NCI-H187 treated with DMSO at 0.1 percent for 48 hours (cell line): ENCODE measurements around the gene OTOA.
"Not testable (repeated sequence)": the region's sequence is repeated elsewhere in the genome, so short reads cannot be mapped to it uniquely, and the experiment has no call there.

Experiments
- DNase-seq: peaks from one replicate; lab custom pipeline; 2025; lab: John Stamatoyannopoulos, UW

Gene OTOA

DNA sequence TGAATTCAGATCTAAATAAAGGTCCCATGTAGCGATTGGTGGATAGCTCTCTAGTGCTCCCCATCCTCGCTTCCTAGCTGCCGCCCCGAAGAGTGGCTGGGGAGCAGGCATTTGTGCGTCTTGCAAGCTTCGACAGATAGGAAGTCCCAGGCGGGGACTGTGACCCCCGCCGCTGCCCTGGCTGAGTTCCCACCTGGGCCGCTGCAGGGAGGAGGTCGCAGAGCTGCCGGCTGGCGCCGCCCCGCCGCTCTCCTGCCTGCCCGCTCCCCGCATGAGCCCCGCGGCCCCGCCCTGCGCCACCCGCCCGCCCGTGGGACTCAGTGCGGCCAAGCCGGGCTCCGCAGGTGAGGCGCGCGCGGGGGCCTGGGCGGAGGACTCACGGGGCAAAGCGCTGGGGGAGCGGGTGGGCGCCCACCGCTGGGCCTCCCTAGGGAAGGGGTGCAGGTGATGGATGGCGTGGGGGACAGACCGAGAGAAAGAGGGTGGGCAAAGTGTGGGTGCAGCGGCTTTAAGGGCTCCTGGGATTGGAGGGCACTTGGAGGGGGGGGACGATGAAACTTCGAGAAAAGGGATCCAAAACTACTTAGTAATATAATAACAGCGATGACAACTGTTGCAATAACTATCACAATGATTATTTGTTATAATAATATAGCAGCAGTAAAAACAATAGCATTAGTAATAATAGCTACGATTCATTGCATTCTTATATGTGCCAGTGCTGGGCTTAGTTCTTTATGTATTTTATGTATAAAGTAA, at the start of gene OTOA:
TSS of gene OTOA (plus strand) at position 80 of the 759 bp plus-strand sequence. CDS start 14,547 bp downstream, outside the sequence.
- DNase-seq = no peak

DNA sequence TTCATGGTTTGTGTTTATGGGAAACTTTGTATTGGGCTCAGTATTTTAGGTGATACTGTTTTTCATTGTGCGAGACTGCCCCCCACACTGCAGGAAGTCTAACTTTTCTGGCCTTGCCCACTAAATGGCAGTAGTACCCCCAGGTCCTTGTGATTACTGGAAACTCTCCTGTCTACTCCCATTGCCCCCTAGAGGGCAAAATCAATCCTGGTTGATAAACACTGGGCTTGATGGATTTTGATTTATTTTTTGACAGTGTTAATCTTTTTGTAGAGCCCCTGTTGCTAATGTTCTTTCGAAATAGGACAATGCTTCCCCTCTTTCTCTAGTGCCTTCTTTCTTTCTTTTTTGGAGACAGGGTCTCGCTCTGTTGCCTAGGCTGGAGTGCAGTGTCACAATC, 48.9 kb upstream of the OTOA start:
- no peak for DNase-seq

GRCh38 chr16:21617607-21618006, 46.2 kb upstream of the OTOA start:
- DNase-seq = no peak

DNA sequence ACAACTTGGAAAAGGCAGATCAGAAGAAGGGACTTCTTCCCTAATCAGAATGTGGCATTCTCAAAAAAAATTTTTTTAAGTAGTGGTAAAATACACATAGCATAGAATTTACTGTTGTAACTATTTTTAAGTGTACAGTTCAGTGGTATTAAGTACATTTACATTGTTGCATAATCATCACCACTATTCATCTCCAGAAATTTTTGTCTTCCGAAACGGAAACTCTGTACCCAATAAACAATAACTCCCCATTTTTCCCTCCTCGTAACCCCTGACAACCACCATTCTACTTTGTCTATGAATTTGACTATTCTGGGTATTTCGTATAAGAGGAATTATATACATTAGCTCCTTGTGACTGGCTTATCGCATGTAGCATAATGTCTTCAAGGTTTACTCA, 45.5 kb upstream of the OTOA start:
- DNase-seq = no peak

DNA sequence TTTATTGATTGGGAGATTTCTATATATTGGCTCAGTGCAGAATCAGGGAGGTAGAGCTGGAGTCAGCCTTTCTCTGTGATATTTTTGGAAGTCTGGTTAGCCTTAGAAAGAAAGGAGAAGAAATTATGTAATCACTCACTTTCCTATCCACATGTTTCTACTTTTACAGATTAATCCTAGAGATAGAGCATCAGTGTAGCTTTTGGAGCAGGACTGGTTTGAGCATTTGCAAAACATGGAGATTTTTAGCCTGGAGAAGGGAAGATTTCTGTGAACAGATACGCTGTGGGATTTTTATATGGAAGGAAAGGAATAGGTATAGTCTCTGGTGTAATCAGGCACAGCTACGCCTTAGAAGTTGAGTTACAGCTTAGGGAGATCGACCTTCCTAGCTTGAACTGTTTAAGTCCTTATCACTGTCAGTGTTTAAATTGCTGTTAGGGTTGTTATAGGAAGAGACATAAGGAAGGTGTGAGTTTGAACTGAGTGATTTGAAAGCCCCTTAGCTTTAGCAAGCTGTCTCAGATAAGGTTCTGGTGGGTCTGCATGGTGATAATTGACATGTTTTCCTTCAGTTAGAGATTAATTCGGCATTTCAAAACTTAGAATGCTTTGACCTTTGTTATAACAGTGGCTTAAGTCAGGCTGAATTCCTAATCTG, 43.9 kb upstream of the OTOA start:
- no peak for DNase-seq

DNA sequence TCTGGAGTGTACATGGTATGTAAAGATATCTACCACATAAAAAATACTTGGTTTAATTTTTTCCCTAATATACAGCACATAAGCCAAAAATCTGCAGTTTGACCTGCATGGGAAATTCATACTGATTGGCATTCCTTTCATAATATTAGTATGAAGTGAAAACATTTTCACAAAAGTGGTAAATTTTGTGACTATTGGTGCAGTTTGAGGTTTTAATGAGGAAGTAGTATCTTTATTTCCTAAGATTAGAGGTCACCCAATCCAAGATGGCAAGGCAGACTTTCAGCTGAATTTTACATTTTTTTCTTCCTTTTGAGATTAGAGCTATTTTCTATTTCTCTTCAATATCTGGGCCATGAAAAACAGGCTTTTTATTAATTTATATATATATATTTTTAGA, 43.2 kb upstream of the OTOA start:
- no peak for DNase-seq

GRCh38 chr16:21622545-21622944, 41.2 kb upstream of the OTOA start:
- no peak for DNase-seq

DNA sequence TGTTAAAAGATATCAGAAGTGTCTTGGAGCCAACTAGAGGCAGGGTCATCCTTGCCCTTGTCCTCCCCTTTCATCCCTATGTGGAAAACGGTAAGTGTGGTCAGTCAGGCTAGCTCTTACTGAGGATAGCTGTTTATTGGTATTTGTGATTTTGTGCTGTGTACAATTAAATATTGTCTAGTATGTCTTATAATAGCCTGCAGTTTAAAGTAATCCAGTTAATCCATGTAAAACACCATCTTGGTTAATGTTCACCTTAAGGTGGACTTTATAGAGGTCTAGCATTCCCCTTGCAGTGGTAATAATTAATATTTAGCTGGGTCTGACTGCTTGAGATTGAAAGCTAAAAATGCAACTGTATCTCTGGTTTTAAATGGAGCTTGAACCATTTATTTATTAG, 38.7 kb upstream of the OTOA start:
- no peak for DNase-seq

DNA sequence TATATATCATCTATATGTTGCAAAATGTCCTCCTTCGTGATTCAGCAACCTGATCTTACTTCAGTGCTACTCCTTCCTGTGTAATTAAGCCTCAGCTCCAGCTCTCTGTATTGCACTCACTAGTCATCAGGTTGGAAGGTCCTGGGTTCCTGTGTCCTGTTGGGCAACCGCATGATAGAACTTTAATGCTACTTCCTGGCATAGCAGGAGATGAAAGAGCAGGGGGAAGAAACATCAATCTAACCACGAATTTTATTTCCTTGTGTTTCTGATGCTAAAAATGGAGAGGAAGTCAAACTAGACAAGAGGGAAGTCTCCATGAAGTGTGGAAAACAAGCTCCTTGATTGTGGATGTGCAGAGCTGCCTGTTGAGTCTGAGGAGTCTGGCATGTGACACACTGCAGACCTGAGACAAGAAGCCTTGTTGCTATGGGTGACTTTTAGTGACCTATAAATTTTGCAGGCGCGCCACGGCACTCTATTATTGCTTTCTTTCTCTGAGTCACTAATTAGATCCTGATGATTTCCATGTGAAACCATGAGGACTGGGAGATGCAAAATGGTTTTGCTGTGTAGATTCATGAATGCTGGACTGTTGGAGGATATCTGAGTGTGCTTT, 37.0 kb upstream of the OTOA start:
- DNase-seq = no peak

DNA sequence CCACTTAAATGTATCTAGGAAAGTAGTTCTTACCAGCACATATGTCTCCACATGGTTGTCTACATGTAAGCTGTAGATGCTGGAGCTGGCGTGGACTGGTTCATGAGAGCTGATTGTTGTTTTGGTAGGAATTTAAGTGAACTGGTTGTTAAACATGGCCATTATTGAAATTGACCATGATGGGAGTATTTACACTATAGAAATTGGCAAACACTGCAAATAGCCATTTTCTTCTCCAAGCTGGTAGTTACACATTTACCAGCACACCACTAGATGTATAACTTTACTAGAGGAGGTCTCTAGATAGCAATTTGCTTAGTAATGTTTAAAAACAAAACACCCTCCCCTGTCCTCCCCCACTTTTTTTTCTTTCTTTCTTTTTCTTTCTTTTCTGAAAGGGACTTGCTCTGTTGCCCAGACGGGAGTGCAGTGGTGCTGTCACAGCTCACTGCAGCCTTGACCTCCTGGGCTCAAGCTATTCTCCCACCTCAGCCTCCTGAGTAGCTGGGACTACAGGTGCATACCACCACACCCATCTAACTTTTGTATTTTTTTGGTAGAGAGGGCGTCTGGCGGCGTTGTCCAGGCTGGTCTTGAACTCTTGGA, 35.5 kb upstream of the OTOA start:
- no peak for DNase-seq

GRCh38 chr16:21628772-21629171, 35.0 kb upstream of the OTOA start:
- DNase-seq = no peak

DNA sequence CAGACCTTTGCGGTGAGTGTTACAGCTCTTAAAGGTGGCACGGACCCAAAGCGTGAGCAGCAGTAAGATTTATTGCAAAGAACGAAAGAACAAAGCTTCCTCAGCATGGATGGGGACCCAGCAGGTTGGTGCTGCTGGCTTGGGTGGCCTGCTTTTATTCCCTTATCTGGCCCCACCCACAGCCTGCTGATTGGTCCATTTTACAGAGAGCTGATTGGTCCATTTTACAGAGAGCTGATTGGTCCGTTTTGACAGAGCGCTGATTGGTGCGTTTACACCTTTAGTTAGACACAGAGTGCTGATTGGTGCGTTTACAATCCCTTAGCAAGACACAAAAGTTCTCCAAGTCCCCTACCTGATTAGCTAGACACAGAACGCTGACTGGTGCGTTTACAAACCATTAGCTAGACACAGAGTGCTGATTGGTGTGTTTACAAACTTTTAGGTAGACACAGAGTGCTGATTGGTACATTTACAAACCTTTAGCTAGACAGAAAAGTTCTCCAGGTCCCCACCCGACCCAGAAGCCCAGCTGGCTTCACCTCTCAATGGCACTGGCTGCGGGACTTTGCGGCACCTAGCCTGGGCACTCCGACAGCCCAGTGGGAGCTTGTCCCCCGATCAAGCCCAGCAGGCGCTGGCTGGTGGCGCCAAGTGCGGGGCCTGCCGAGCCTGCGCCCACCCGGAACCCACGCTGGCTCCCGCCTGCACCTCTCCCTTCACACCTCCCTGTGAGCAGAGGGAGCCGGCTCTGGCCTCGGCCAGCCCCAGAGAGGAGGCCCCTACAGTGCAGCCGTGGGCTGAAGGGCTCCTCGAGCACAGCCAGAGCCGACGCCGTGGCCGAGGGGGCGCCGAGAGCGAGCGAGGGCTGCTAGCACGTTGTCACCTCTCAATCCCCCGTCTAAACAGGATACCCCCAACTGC, 33.9 kb upstream of the OTOA start:
- not testable (repeated sequence) for DNase-seq

GRCh38 chr16:21630866-21631265, 32.9 kb upstream of the OTOA start:
- DNase-seq = not testable (repeated sequence)

DNA sequence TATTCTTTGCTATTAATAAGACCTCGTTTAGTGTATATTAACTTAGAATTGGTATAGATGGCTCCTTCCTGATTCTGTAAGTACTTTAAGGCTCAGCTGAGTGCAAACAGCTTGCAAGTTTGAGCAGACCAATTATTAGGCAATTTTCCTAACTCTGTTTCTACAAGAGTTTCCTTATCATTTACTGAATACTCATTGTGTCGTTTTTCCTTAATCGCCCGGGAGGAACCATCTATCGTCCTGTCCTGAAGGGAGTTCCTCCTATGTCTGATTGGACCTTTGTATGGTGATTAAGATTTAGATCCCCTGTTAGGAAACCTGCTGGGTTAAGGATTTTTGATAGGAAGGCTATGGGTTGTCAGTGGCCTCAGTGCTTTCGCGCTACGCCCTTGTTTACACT, 32.4 kb upstream of the OTOA start:
- DNase-seq = not testable (repeated sequence)

GRCh38 chr16:21631951-21632575, 31.7 kb upstream of the OTOA start:
- DNase-seq = not testable (repeated sequence)

- no peak for DNase-seq
Observed at GRCh38 chr16:21634216-21634615, 29.6 kb upstream of the OTOA start.

DNA sequence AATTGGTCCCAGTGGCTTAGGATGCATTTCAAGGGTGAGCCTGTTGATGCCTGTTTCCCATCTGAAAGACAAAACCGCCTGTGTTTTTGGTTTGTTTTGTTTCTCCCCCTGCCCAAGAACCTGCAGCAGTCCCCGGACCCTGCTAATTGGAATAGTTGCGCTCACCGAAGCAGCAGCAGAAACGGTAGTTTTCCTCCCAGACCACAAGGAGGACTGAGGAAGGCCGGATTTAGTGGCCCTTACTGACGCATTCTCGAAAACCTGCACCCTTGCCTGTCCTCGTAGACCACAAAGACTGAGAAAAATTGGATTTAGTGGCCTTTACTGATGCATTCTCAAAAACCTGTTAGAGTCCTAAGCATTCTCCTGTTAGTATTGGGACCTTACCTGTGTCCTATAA, 28.1 kb upstream of the OTOA start:
- DNase-seq = not testable (repeated sequence)

DNA sequence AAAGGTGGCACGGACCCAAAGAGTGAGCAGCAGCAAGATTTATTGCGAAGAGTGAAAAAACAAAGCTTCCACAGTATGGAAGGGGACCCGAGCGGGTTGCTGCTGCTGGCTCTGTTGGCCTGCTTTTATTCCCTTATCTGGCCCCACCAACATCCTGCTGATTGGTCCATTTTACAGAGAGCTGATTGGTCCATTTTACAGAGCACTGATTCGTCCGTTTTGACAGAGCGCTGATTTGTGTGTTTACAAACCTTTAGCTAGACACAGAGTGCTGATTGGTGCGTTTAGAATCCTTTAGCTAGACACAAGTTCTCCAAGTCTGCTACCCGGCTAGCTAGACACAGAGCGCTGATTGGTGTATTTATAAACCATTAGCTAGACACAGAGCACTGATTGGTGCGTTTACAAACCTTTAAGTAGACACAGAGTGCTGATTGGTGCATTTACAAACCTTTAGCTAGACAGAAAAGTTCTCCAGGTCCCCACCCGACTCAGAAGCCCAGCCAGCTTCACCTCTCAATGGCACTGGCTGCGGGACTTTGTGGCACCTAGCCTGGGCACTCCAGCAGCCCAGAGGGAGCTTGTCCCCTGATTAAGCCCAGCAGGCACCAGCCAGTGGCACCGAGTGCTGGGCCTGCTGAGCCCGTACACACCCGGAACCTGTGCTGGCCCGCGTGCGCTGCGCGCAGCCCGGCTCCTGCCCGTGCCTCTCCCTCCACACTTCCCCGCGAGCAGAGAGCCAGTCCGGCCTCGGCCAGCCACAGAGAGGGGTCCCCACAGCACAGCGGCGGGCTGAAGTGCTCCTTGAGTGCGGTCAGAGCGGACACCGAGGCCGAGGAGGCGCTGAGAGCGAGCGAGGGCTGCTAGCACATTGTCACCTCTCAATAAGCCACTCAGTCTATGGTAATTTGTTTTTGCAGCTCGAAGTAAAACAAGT, 26.5 kb upstream of the OTOA start:
- no peak for DNase-seq

- DNase-seq = no peak
Observed at GRCh38 chr16:21638573-21638975, 25.2 kb upstream of the OTOA start.

GRCh38 chr16:21639493-21639892, 24.3 kb upstream of the OTOA start:
- no peak for DNase-seq
